ENCODE results near the gene SLC5A10. TPM values are rescaled to one million over a fixed set of nuclear protein-coding genes. Genes with fewer than 3 reads are reported as not detected.

Gene SLC5A10
- total RNA-seq, 1 experiment from 2014 or later: not detected

DNA sequence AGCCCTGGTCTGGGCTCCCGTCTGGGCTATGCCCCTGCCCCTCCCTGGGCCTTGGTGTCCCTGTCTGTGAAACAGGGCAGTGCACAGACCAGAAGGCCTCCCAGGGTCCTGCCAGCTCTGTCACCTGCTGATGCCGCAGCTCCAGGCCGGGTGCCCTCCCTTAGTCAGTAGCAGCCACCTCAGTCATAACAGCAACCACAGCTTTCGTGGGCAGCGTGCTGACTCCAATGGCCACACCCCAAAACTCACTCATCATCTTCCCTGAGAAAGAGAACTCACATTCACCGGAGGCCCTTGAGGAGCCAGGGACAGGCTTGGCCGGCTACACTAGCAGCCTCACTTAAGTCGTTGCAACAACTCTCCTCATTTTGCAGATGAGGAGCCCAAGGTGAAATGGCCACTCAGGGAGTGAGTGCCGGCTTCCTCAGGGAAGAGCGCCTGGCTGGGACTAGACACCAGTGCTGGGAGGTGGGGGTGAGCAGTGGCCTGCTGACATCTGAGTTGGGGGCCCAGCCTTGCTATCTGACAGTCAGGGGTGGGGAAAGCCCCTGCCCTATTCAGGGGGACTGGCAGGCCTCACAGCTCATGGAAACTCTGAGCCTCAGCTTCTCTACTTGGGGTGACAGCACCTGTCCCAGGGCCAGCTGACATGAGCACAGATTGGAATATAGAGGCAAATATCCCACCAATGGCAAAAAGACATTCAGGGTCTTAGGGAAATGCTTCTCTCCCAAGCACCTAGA lies 22.6 kb downstream of the SLC5A10 start:
- in situ Hi-C loops (cut with HindIII; ENCODE audit: low pct_unique_long_range_greater_than_20kb, low sequenced_read_pairs) (no loop called here), intact Hi-C loops (cut with micrococcal nuclease; ENCODE audit: unreplicated experiment) (no loop called here)
- H3K9me3 ChIP-seq (ENCODE audit: control insufficient read depth, insufficient read depth, low read depth, low read length): no peaks in the 10 kb centered on the region
- ChIA-PET CTCF (no interaction called here), POLR2A (no interaction called here)
- DNase-seq (ENCODE audit: low read depth, low spot score): no peak
- TF ChIP-seq, protein P1, sequence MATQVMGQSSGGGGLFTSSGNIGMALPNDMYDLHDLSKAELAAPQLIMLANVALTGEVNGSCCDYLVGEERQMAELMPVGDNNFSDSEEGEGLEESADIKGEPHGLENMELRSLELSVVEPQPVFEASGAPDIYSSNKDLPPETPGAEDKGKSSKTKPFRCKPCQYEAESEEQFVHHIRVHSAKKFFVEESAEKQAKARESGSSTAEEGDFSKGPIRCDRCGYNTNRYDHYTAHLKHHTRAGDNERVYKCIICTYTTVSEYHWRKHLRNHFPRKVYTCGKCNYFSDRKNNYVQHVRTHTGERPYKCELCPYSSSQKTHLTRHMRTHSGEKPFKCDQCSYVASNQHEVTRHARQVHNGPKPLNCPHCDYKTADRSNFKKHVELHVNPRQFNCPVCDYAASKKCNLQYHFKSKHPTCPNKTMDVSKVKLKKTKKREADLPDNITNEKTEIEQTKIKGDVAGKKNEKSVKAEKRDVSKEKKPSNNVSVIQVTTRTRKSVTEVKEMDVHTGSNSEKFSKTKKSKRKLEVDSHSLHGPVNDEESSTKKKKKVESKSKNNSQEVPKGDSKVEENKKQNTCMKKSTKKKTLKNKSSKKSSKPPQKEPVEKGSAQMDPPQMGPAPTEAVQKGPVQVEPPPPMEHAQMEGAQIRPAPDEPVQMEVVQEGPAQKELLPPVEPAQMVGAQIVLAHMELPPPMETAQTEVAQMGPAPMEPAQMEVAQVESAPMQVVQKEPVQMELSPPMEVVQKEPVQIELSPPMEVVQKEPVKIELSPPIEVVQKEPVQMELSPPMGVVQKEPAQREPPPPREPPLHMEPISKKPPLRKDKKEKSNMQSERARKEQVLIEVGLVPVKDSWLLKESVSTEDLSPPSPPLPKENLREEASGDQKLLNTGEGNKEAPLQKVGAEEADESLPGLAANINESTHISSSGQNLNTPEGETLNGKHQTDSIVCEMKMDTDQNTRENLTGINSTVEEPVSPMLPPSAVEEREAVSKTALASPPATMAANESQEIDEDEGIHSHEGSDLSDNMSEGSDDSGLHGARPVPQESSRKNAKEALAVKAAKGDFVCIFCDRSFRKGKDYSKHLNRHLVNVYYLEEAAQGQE (IDR thresholded peaks at IDR 0.05; ENCODE audit: insufficient read depth in 1 of 2, low read depth in 2 of 2, low read length in 1 of 2): no peak
- TF ChIP-seq, protein P2, sequence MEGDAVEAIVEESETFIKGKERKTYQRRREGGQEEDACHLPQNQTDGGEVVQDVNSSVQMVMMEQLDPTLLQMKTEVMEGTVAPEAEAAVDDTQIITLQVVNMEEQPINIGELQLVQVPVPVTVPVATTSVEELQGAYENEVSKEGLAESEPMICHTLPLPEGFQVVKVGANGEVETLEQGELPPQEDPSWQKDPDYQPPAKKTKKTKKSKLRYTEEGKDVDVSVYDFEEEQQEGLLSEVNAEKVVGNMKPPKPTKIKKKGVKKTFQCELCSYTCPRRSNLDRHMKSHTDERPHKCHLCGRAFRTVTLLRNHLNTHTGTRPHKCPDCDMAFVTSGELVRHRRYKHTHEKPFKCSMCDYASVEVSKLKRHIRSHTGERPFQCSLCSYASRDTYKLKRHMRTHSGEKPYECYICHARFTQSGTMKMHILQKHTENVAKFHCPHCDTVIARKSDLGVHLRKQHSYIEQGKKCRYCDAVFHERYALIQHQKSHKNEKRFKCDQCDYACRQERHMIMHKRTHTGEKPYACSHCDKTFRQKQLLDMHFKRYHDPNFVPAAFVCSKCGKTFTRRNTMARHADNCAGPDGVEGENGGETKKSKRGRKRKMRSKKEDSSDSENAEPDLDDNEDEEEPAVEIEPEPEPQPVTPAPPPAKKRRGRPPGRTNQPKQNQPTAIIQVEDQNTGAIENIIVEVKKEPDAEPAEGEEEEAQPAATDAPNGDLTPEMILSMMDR (IDR thresholded peaks at IDR 0.05): no peak
- TF ChIP-seq POLR2AphosphoS5 (IDR thresholded peaks at IDR 0.05; ENCODE audit: low read depth, low read length): no peak
- no peak for TF ChIP-seq SIN3A (IDR thresholded peaks at IDR 0.05; ENCODE audit: borderline replicate concordance, insufficient read depth, low read depth, low read length)
- TF ChIP-seq TCF7L2 (IDR thresholded peaks at IDR 0.05; ENCODE audit: low read depth, low read length): no peak
- no TSS peak for BruUV-seq (replicated peaks)
- H3K27me3 ChIP-seq (ENCODE audit: control insufficient read depth, insufficient read depth, low read length): no peaks in the 10 kb centered on the region
- H3K4me3 ChIP-seq (ENCODE audit: low read depth in 2 of 2, low read length in 2 of 2): no peak overlapping the region
- no peak for ATAC-seq
- H3K27ac ChIP-seq (ENCODE audit: low read length): no peak overlapping the region
- no peaks in the 10 kb centered on the region for H3K4me1 ChIP-seq (ENCODE audit: control insufficient read depth, insufficient read depth, low read length)
- no peaks in the 10 kb centered on the region for H3K36me3 ChIP-seq (ENCODE audit: control insufficient read depth, insufficient read depth, low read length)

DNA sequence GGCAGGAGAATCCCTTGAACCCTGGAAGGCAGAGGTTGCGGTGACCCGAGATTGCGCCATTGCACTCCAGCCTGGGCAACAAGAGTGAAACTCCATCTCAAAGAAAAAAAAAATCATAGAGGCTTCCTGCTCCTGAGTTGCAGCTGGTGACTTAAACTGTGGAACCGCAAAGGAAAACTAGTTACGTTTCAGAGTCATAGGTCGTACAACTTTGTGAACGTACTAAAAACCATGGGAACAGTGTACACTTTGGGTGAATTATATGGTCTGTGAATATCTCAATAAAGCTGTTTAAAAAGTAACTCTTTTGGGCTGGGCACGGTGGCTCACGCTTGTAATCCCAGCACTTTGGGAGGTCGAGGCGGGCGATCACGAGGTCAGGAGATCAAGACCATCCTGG lies 23.6 kb downstream of the SLC5A10 start:
- H3K4me1 ChIP-seq (ENCODE audit: control insufficient read depth, insufficient read depth, low read length): no peaks in the 10 kb centered on the region; the same call in 1 of the 2 replicates
- BruUV-seq (replicated peaks): no TSS peak
- intact Hi-C loops (cut with micrococcal nuclease; ENCODE audit: unreplicated experiment) (no loop called here), in situ Hi-C loops (cut with HindIII; ENCODE audit: low pct_unique_long_range_greater_than_20kb, low sequenced_read_pairs) (no loop called here)
- H3K4me3 ChIP-seq (ENCODE audit: low read depth in 2 of 2, low read length in 2 of 2): no peak overlapping the region
- no peaks in the 10 kb centered on the region for H3K36me3 ChIP-seq (ENCODE audit: control insufficient read depth, insufficient read depth, low read length)
- no peaks in the 10 kb centered on the region for H3K27me3 ChIP-seq (ENCODE audit: control insufficient read depth, insufficient read depth, low read length)
- no peak overlapping the region for H3K27ac ChIP-seq (ENCODE audit: low read length)
- TF ChIP-seq POLR2AphosphoS5 (IDR thresholded peaks at IDR 0.05; ENCODE audit: low read depth, low read length) (no peak), SIN3A (IDR thresholded peaks at IDR 0.05; ENCODE audit: borderline replicate concordance, insufficient read depth, low read depth, low read length) (no peak), TCF7L2 (IDR thresholded peaks at IDR 0.05; ENCODE audit: low read depth, low read length) (no peak)
- TF ChIP-seq, protein P2 (IDR thresholded peaks at IDR 0.05): no peak
- TF ChIP-seq, protein P1 (IDR thresholded peaks at IDR 0.05; ENCODE audit: insufficient read depth in 1 of 2, low read depth in 2 of 2, low read length in 1 of 2): no peak
- ChIA-PET POLR2A (no interaction called here), CTCF (no interaction called here)
- DNase-seq (ENCODE audit: low read depth, low spot score): no peak
- H3K9me3 ChIP-seq (ENCODE audit: control insufficient read depth, insufficient read depth, low read depth, low read length): no peaks in the 10 kb centered on the region
- ATAC-seq: no peak

All from Panc1 (cell line).